ENCODE data around the gene ZNF618. TPM values are rescaled to one million over a fixed set of nuclear protein-coding genes. Genes with fewer than 3 reads are reported as not detected.

Gene ZNF618
- polyA plus RNA-seq, 1 donor (not counting 4 experiments of a cell fraction or from before 2014, with no cell fraction given): 2.5 TPM

- no peak overlapping the region for H2AFZ ChIP-seq (ENCODE audit: control insufficient read depth, low read length)
- H3K9me3 ChIP-seq (ENCODE audit: control insufficient read depth, low read depth, low read length): no peaks in the 10 kb centered on the region
- TF ChIP-seq CTCF (optimal IDR thresholded peaks at IDR 0.05 in 1 of 3, IDR thresholded peaks at IDR 0.05 in 1 of 3, conservative IDR thresholded peaks at IDR 0.05 in 1 of 3; ENCODE audit: extremely low read depth in 1 of 3, insufficient read depth in 2 of 3, low read length in 3 of 3) (no peak), EZH2 (IDR thresholded peaks at IDR 0.05; ENCODE audit: low read length) (no peak)
- no peaks in the 10 kb centered on the region for H3K36me3 ChIP-seq (ENCODE audit: control insufficient read depth in 2 of 2, extremely low read depth in 1 of 2, insufficient read depth in 2 of 2, low read length in 2 of 2)
- peaks cover 12% of the 10 kb centered on the region for H3K27me3 ChIP-seq (ENCODE audit: control insufficient read depth, extremely low read depth, insufficient read depth, low read length)
- peaks cover 4% of the 10 kb centered on the region for H3K4me1 ChIP-seq (ENCODE audit: control insufficient read depth, extremely low read depth, insufficient read depth, low read length)
- H3K27ac ChIP-seq (ENCODE audit: control insufficient read depth, insufficient read depth, low read length): no peak overlapping the region
- dilution Hi-C loops (cut with MboI; ENCODE audit: extremely low pct_ligation_motif_present, low sequenced_read_pairs): no loop called here
- peak overlapping the region; percentile 29 for H3K4me2 ChIP-seq (ENCODE audit: control insufficient read depth, extremely low read depth, insufficient read depth, low read depth, low read length)
- no peaks in the 10 kb centered on the region for H4K20me1 ChIP-seq (ENCODE audit: control insufficient read depth, extremely low read depth, insufficient read depth, low read length)
- DNase-seq (ENCODE audit: low read depth, low spot score) (no peak), FAIRE-seq (no peak)
- H3K79me2 ChIP-seq (ENCODE audit: control insufficient read depth, insufficient read depth, low read length): no peaks in the 10 kb centered on the region
- no peaks in the 10 kb centered on the region for H3K9me1 ChIP-seq (ENCODE audit: control insufficient read depth, extremely low read depth, insufficient read depth, low read length)
- H3K4me3 ChIP-seq (ENCODE audit: control insufficient read depth in 2 of 3, extremely low read depth in 1 of 3, insufficient read depth in 2 of 3, low read depth in 1 of 3, low read length in 3 of 3): no peak overlapping the region
- no peak overlapping the region for H3K9ac ChIP-seq (ENCODE audit: control insufficient read depth, extremely low read depth, insufficient read depth, low read length)
These were observed 194.3 kb downstream of the ZNF618 start for GRCh38 chr9:114070188-114071103.

GRCh38 chr9:114071197-114071795 is 195.2 kb downstream of the ZNF618 start:
- H3K27ac ChIP-seq (ENCODE audit: control insufficient read depth, insufficient read depth, low read length): no peak overlapping the region

More at GRCh38 chr9:114071197-114071795, 195.2 kb downstream of the ZNF618 start:
- TF ChIP-seq CTCF (optimal IDR thresholded peaks at IDR 0.05 in 1 of 3, IDR thresholded peaks at IDR 0.05 in 1 of 3, conservative IDR thresholded peaks at IDR 0.05 in 1 of 3; ENCODE audit: extremely low read depth in 1 of 3, insufficient read depth in 2 of 3, low read length in 3 of 3): no peak
- TF ChIP-seq EZH2 (IDR thresholded peaks at IDR 0.05; ENCODE audit: low read length): no peak
- H3K4me2 ChIP-seq (ENCODE audit: control insufficient read depth, extremely low read depth, insufficient read depth, low read depth, low read length): peak overlapping the region; percentile 29
- no peak overlapping the region for H3K4me3 ChIP-seq (ENCODE audit: control insufficient read depth in 2 of 3, extremely low read depth in 1 of 3, insufficient read depth in 2 of 3, low read depth in 1 of 3, low read length in 3 of 3)
- H3K9me1 ChIP-seq (ENCODE audit: control insufficient read depth, extremely low read depth, insufficient read depth, low read length): no peaks in the 10 kb centered on the region
- dilution Hi-C loops (cut with MboI; ENCODE audit: extremely low pct_ligation_motif_present, low sequenced_read_pairs): no loop called here
- H3K27me3 ChIP-seq (ENCODE audit: control insufficient read depth, extremely low read depth, insufficient read depth, low read length): peaks cover 21% of the 10 kb centered on the region
- H3K36me3 ChIP-seq (ENCODE audit: control insufficient read depth in 2 of 2, extremely low read depth in 1 of 2, insufficient read depth in 2 of 2, low read length in 2 of 2): no peaks in the 10 kb centered on the region
- FAIRE-seq (no peak), DNase-seq (ENCODE audit: low read depth, low spot score) (no peak)
- H3K9ac ChIP-seq (ENCODE audit: control insufficient read depth, extremely low read depth, insufficient read depth, low read length): no peak overlapping the region
- no peaks in the 10 kb centered on the region for H3K79me2 ChIP-seq (ENCODE audit: control insufficient read depth, insufficient read depth, low read length)
- no peaks in the 10 kb centered on the region for H3K9me3 ChIP-seq (ENCODE audit: control insufficient read depth, low read depth, low read length)
- peaks cover 4% of the 10 kb centered on the region for H3K4me1 ChIP-seq (ENCODE audit: control insufficient read depth, extremely low read depth, insufficient read depth, low read length)
- H4K20me1 ChIP-seq (ENCODE audit: control insufficient read depth, extremely low read depth, insufficient read depth, low read length): no peaks in the 10 kb centered on the region
- H2AFZ ChIP-seq (ENCODE audit: control insufficient read depth, low read length): no peak overlapping the region
